BE2C (cell line): Measurements from ENCODE around the gene PIM1.

ENCODE experiments used
- DNase-seq: peaks from one replicate; pipeline ENCODE4 v3.0.0-alpha.2; 2020
- H3K27me3 ChIP-seq: fragments of 250-450 bp; sonication (Bioruptor Pico); 2 replicates; pipeline ENCODE4 v1.5.1; 2020; ENCODE audit warnings: mild to moderate bottlenecking
- H3K36me3 ChIP-seq: fragments of 250-450 bp; sonication (Bioruptor Pico); 2 replicates; pipeline ENCODE4 v1.5.1; 2020; ENCODE audit warnings: mild to moderate bottlenecking
- H3K4me1 ChIP-seq: fragments of 250-450 bp; sonication (Bioruptor Pico); 2 replicates; pipeline ENCODE4 v1.5.1; 2020
- H3K4me3 ChIP-seq: 2 replicates; pipeline ENCODE4 v1.5.1; 2011; ENCODE audit warnings: low read depth, low read length
- H3K9me3 ChIP-seq: fragments of 250-450 bp; sonication (Bioruptor Pico); 2 replicates; pipeline ENCODE4 v1.5.1; 2020
- TF ChIP-seq, protein P1 (sequence below): IDR thresholded peaks from 2 replicates; pipeline ENCODE4 v1.5.1; 2012; ENCODE audit warnings: mild to moderate bottlenecking, low read depth, low read length

Gene PIM1

DNA sequence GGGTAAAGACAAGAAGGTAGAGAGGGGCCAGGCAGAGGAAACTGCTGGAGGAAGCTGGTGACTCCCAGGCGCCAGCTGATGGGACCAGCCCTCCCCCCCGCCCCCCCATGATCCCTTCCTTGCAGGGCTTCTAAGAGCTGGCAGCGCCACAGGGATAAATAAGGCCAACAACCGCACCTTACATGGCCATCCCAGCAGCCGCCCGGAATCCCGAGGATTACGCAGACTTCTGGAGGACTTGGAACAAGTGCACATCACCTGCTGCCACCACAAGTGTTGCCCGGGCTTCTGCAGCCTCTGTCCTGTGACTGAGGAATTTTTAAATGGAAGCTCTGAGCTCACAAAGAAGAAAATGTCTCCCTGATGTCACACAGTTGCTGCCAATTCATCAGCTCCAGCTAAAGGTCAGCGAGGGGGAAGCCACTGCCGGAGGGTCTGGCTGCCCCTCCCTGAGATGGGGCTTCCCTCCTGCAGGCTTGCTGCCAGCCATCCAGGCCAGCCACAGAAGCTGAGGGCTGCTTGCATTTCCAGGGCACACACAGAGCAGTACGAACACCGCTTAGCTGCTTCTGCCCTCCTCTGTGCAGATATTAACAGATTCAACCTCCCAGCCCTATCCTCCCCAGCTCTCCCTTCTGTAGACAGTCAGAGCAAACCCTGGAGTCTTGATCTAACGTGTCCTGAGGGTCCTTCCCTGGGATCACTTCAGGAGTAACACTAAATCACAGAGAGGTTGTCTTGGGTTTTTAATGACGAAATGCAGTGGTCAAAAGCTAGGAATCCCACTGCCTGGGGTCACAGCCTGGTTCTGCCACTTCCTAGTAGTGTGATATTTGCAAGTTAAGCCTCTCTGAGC is 38.6 kb upstream of the PIM1 start:
- Histone ChIP-seq H3K27me3 (no peaks in the 10 kb centered on the region), H3K4me1 (peaks cover 20% of the 10 kb centered on the region), H3K36me3 (no peaks in the 10 kb centered on the region), H3K9me3 (no peaks in the 10 kb centered on the region), H3K4me3 (peak overlapping the region; percentile 20)
- DNase-seq = peak; percentile 72
- TF ChIP-seq, protein P1, sequence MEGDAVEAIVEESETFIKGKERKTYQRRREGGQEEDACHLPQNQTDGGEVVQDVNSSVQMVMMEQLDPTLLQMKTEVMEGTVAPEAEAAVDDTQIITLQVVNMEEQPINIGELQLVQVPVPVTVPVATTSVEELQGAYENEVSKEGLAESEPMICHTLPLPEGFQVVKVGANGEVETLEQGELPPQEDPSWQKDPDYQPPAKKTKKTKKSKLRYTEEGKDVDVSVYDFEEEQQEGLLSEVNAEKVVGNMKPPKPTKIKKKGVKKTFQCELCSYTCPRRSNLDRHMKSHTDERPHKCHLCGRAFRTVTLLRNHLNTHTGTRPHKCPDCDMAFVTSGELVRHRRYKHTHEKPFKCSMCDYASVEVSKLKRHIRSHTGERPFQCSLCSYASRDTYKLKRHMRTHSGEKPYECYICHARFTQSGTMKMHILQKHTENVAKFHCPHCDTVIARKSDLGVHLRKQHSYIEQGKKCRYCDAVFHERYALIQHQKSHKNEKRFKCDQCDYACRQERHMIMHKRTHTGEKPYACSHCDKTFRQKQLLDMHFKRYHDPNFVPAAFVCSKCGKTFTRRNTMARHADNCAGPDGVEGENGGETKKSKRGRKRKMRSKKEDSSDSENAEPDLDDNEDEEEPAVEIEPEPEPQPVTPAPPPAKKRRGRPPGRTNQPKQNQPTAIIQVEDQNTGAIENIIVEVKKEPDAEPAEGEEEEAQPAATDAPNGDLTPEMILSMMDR = no peak

DNA sequence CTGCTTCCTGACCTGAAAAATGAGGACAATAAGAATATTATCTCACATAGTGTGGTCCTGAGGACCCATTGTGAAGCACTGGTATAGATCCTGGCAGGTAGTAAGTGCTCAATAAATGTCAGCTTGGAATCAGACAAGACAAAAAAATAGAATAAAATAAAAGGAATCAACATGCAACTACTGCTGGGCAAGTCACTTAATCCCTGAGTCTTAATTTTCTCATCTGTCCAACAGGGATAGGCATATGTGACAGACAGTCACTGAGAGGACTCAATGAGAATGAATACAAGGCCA is 38.0 kb upstream of the PIM1 start:
- H3K27me3 ChIP-seq = no peaks in the 10 kb centered on the region
- DNase-seq = no peak
- TF ChIP-seq, protein P1 = no peak
- no peak overlapping the region for H3K4me3 ChIP-seq
- H3K4me1 ChIP-seq = peaks cover 25% of the 10 kb centered on the region
- no peaks in the 10 kb centered on the region for H3K9me3 ChIP-seq
- no peaks in the 10 kb centered on the region for H3K36me3 ChIP-seq

DNA sequence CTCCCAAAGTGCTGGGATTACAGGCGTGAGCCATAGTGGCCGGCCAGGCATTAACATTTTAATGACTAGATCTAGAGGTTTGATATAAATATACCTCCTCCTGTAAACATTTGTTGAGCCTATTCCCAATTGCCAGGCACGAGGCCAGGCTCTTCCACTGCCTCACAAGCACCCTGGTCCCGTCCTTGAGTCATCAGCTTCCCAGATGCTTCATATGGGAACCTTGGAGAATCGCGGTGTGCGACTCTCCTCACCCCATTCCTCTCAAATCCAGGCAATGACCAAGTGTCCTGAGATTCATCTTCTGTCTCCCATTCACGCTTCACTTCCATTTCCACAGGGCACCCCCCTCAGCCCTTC is 35.9 kb upstream of the PIM1 start:
- DNase-seq = no peak
- H3K27me3 ChIP-seq = no peaks in the 10 kb centered on the region
- H3K9me3 ChIP-seq = no peaks in the 10 kb centered on the region
- no peaks in the 10 kb centered on the region for H3K36me3 ChIP-seq
- no peak overlapping the region for H3K4me3 ChIP-seq
- TF ChIP-seq, protein P1 = no peak
- H3K4me1 ChIP-seq = peaks cover 39% of the 10 kb centered on the region

DNA sequence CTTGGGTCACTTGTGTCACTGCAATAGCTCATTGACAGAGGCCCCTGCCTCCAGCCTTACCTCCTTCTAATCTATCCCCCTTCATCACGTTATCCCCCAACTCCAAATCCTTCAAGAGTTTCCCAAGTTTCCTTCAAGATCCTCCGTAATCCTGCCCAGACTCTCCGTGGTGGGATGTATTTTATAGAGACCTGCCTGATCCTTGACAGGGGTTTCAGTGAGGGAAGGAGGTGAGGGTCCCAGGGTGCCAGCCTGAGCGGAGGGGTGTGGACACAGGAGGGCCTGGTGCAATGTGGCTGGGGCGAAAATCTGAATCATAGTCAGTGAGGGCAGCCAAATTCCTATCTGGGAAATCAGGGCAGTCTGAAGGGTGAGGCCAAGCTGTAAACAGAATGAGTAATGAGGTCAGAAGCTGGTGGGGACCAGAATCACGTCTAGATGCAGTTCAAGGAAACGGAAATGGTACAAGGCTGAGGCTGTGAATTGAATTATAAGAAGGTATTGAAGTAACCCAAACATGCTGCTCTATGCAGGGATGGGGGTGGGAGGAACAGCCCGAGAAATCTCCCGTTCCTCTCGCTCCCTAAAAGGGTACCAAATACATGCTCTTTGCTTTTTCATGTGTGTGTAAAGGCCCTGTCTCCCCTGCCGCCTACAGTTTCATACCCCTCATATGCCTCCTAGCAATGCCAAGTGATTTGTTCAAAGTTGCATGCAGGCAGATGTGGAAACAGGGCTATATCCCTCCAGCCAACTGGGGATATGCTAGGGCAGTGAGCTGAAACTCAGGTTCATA is 35.4 kb upstream of the PIM1 start:
- DNase-seq = no peak
- H3K4me1 ChIP-seq = peaks cover 45% of the 10 kb centered on the region

DNA sequence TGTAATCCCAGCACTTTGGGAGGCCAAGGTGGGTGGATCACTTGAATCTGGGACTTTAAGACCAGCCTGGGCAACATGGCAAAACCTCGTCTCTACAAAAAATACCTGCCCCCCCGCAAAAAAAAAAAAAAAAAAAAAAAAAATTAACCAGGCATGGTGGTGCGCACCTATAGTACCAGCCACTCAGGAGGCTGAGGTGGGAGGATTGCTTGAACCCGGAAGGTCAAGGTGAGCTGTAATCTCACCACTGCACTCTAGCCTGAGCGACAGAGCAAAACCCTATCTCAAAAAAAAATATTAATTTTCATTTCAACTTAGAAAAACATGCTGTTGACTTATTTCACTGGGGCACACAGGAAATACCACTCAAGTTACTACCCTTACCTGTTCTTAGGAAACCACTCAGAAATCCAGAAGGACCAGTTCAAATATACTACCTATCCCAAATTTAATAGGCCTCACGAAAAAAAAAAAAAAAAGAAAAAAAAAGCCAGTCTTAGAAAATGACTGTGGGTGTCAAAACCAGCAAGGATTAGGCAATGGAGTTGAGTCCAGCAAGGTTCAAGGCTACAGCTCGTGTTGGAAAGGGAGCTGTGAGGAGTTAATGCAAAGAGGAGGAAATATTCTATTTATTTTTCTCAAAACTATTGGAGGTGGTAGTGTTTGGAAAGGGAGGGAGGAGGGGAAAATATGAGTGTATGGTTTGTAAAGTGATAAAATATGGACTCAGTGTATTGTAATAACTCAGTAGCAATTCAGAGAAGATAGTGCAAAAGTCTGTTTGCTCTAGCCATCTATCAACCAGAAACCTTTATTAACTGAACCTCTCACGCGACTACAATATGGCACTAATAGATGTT is 33.9 kb upstream of the PIM1 start:
- H3K4me3 ChIP-seq = no peak overlapping the region
- DNase-seq = no peak
- no peaks in the 10 kb centered on the region for H3K36me3 ChIP-seq
- H3K27me3 ChIP-seq = no peaks in the 10 kb centered on the region
- peaks cover 49% of the 10 kb centered on the region for H3K4me1 ChIP-seq
- TF ChIP-seq, protein P1 = no peak
- H3K9me3 ChIP-seq = no peaks in the 10 kb centered on the region

More for the DNA sequence above, 35.4 kb upstream of the PIM1 start:
- H3K4me3 ChIP-seq = no peak overlapping the region
- no peaks in the 10 kb centered on the region for H3K36me3 ChIP-seq
- no peaks in the 10 kb centered on the region for H3K27me3 ChIP-seq
- TF ChIP-seq, protein P1 = no peak
- H3K9me3 ChIP-seq = no peaks in the 10 kb centered on the region
